ENCODE measurements around the gene CAPRIN1. TPM values are rescaled to one million over a fixed set of nuclear protein-coding genes. Genes with fewer than 3 reads are reported as not detected.

The CAPRIN1 gene
- total and polyA plus RNA-seq, 2 of the 8 experiments (the other 6 are each of a cell fraction or from before 2014, with no cell fraction given) = 221 to 317 TPM

GRCh38 chr11:34052036-34052607 lies 591 bp downstream of the CAPRIN1 start (continued):
- TF ChIP-seq JUND (IDR thresholded peaks at IDR 0.05; ENCODE audit: low read length) (no peak), CHD1 (IDR thresholded peaks at IDR 0.05; ENCODE audit: low read depth, low read length) (0 out of 2 replicates have a peak, but pooled peaks have one; percentile 20), SIN3A (conservative IDR thresholded peaks at IDR 0.05 in 1 of 2, IDR thresholded peaks at IDR 0.05 in 1 of 2; ENCODE audit: low read depth in 1 of 2, low read length in 2 of 2) (peak in 1 of 2 experiments; percentile 80; a peak in 1 of 4 replicates), RNF2 (IDR thresholded peaks at IDR 0.05; ENCODE audit: borderline replicate concordance, low read depth, low read length, missing control alignments, poor library complexity, severe bottlenecking) (no peak), CHD2 (IDR thresholded peaks at IDR 0.05; ENCODE audit: low read length) (peak; percentile 47; the same call in 1 of the 2 replicates), POLR2A (IDR thresholded peaks at IDR 0.05; ENCODE audit: control extremely low read depth in 1 of 2, low read depth in 2 of 2, low read length in 2 of 2) (peak; percentile 64 to 76), SAP30 (IDR thresholded peaks at IDR 0.05; ENCODE audit: insufficient read depth, insufficient replicate concordance, low read length) (no peak), ZNF274 (IDR thresholded peaks at IDR 0.05; ENCODE audit: borderline replicate concordance, extremely low read depth, low read length) (no peak), POU5F1 (IDR thresholded peaks at IDR 0.05; ENCODE audit: low read depth, low read length) (no peak), SP2 (IDR thresholded peaks at IDR 0.05; ENCODE audit: low read length) (no peak), CBX8 (IDR thresholded peaks at IDR 0.05; ENCODE audit: borderline replicate concordance, low read depth, low read length) (no peak), CTBP2 (IDR thresholded peaks at IDR 0.05; ENCODE audit: borderline replicate concordance, insufficient read depth, insufficient read length, low read length) (no peak), JUN (IDR thresholded peaks at IDR 0.05; ENCODE audit: low read depth, low read length) (no peak), SIRT6 (IDR thresholded peaks at IDR 0.05; ENCODE audit: low read length) (no peak), BRCA1 (IDR thresholded peaks at IDR 0.05; ENCODE audit: low read depth, low read length) (no peak), CBX5 (IDR thresholded peaks at IDR 0.05; ENCODE audit: low read depth, low read length) (no peak)
- TF ChIP-seq, protein P1, sequence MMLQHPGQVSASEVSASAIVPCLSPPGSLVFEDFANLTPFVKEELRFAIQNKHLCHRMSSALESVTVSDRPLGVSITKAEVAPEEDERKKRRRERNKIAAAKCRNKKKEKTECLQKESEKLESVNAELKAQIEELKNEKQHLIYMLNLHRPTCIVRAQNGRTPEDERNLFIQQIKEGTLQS (IDR thresholded peaks at IDR 0.05; ENCODE audit: insufficient read depth, low read depth, low read length) = no peak
- TF ChIP-seq, protein P2, sequence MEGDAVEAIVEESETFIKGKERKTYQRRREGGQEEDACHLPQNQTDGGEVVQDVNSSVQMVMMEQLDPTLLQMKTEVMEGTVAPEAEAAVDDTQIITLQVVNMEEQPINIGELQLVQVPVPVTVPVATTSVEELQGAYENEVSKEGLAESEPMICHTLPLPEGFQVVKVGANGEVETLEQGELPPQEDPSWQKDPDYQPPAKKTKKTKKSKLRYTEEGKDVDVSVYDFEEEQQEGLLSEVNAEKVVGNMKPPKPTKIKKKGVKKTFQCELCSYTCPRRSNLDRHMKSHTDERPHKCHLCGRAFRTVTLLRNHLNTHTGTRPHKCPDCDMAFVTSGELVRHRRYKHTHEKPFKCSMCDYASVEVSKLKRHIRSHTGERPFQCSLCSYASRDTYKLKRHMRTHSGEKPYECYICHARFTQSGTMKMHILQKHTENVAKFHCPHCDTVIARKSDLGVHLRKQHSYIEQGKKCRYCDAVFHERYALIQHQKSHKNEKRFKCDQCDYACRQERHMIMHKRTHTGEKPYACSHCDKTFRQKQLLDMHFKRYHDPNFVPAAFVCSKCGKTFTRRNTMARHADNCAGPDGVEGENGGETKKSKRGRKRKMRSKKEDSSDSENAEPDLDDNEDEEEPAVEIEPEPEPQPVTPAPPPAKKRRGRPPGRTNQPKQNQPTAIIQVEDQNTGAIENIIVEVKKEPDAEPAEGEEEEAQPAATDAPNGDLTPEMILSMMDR (IDR thresholded peaks at IDR 0.05; ENCODE audit: control extremely low read depth in 1 of 3, insufficient read depth in 1 of 3, low read depth in 1 of 3, low read length in 3 of 3) = no peak
- TF ChIP-seq, protein P3, sequence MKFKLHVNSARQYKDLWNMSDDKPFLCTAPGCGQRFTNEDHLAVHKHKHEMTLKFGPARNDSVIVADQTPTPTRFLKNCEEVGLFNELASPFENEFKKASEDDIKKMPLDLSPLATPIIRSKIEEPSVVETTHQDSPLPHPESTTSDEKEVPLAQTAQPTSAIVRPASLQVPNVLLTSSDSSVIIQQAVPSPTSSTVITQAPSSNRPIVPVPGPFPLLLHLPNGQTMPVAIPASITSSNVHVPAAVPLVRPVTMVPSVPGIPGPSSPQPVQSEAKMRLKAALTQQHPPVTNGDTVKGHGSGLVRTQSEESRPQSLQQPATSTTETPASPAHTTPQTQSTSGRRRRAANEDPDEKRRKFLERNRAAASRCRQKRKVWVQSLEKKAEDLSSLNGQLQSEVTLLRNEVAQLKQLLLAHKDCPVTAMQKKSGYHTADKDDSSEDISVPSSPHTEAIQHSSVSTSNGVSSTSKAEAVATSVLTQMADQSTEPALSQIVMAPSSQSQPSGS (IDR thresholded peaks at IDR 0.05; ENCODE audit: low read length) = no peak; the same call in 1 of the 2 replicates
